Fibroblast of villous mesenchyme (primary cell): Measurements from ENCODE around the gene MGLL. TPM values are rescaled to one million over a fixed set of nuclear protein-coding genes. Genes with fewer than 3 reads are reported as not detected.
A peak's percentile ranks its signal among the peaks of the same experiment; 100 is the strongest.

Source experiments
- DNase-seq: peaks from one replicate; pipeline ENCODE4 v3.0.0-alpha.2; 2010; ENCODE audit warnings: low read depth
- H3K4me3 ChIP-seq: 2 replicates; pipeline ENCODE4 v1.5.1; 2011; ENCODE audit warnings: low read depth, mild to moderate bottlenecking, low read length
- total RNA-seq: library from RNA; depleted of rRNA; stranded (reverse); fragments of >200 nt; gene quantifications from 2 replicates; pipeline ENCODE4 v1.2.3, GENCODE V29; 2012
- TF ChIP-seq, protein P1 (sequence below): IDR thresholded peaks from 2 replicates; pipeline ENCODE4 v1.5.1; 2012; ENCODE audit warnings: low read depth, mild to moderate bottlenecking, low read length; ENCODE audit not compliant: insufficient read depth

The MGLL gene
- total RNA-seq, 1 donor = 141 TPM

DNA sequence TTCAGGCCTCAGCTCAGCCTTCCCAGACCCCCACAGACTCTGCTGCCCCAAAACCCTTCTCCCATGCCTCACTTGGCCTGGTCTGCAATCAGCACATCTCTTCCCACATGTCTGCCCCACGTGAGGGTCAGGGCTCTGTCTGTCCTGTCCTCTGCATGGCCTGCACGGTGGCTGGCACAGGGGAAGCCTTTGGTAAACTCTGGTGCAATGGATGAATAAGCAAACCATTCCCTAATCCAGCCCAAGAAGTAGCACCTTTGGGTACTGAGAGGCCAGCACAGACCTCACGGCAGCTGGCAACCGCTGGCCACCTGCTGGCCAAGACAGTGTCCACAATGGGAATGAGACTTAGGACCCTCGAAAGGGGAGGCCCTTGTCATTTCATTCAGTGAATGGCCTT lies 121.9 kb downstream of the MGLL start:
- TF ChIP-seq, protein P1, sequence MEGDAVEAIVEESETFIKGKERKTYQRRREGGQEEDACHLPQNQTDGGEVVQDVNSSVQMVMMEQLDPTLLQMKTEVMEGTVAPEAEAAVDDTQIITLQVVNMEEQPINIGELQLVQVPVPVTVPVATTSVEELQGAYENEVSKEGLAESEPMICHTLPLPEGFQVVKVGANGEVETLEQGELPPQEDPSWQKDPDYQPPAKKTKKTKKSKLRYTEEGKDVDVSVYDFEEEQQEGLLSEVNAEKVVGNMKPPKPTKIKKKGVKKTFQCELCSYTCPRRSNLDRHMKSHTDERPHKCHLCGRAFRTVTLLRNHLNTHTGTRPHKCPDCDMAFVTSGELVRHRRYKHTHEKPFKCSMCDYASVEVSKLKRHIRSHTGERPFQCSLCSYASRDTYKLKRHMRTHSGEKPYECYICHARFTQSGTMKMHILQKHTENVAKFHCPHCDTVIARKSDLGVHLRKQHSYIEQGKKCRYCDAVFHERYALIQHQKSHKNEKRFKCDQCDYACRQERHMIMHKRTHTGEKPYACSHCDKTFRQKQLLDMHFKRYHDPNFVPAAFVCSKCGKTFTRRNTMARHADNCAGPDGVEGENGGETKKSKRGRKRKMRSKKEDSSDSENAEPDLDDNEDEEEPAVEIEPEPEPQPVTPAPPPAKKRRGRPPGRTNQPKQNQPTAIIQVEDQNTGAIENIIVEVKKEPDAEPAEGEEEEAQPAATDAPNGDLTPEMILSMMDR = no peak
- no peak overlapping the region for H3K4me3 ChIP-seq
- DNase-seq = no peak

DNA sequence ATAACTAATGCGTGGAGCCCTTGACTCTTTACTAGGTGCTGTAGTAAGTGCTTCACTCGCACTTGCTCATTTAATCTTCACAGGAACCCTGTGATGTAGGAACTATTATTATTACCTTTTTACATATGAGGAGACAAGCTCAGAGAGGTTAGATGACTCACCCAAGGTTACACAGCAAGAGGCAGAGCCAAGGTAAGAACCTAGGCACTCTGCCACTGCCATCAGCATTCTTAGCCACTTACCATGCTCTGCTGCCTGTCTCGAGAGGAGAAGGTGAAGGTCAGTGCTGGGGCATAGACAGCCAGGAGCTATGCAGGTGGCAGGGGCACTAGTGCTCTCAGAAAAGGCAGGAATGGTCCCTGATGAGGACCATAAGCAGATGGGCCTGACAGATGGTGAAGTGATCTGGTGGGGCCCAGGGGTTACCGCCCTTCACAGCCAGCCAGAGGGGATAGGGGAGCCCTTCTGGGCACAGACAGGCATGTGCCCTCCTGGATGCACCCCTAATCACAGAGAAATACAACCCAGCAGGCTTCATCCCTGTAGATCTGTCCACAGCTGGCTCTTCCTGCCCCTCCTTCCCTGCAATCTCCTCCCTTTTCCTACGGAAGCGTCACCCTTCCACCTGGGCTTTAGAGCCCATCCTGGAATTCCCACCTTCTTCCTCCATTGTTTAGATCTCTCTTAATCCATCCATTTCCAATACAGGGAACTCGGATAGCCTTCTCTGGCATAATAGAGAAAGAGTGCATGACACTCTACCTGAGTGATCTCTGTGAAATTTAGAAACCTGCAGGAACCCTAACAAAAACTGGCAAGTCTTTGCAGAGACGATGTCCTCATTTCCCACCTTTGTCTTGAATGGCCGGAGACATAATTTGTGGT lies 122.7 kb downstream of the MGLL start:
- TF ChIP-seq, protein P1 = no peak
- DNase-seq = no peak
- no peak overlapping the region for H3K4me3 ChIP-seq

DNA sequence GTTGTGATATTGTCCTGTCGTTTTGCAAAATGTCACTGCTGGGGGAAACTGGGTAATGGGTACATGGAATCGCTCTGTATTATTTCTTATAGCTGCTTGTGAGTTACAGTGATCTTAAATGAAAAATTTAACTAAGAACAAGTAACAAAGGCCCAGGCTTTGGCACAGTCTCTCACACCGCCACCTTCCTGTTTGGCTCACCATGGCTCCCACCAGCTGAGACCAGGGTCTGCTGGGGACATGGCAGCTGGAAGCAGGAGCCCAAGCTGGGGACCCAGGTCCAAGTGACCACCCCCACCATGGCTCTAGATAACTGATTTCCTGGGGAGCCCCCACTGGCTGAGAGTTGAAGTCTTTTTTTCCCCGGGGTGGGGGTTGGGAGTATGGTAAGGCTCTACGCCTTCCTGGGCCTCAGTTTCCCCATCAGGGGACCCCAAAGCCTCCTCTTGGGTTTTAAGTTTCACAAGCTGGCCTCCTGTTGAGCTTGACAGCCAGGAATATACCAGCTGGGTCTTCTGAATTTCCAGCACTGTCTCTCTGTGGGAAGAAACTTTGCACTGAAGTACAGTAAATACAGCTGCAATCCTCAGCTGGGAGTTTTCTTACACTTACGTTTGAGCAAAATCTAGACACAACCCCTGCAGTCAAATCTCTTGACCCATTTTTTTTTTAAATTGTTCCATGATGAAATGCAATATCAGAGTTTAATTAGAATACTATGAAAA lies 123.5 kb downstream of the MGLL start:
- TF ChIP-seq, protein P1 = no peak
- no peak overlapping the region for H3K4me3 ChIP-seq
- peak; percentile 31 for DNase-seq

DNA sequence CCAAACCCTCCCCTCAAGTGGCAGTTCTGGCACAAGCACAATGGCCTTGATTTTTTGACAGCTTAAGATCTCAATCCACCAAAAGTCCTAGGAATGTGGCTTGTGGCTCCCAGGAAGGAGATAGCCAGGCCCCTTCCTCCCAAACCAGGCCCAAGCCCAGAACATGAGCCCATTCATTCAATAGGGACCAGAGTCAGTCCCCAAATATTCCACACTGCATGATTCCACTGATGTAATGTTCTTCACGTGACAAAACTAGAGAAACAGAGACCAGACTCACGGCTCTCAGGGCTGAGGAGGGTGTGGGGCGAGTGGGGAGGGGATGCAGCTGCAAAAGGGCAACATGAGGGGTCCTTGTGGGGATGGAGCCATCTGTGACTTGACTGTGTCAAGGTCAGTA lies 124.0 kb downstream of the MGLL start:
- TF ChIP-seq, protein P1 = no peak
- H3K4me3 ChIP-seq = no peak overlapping the region
- DNase-seq = no peak

DNA sequence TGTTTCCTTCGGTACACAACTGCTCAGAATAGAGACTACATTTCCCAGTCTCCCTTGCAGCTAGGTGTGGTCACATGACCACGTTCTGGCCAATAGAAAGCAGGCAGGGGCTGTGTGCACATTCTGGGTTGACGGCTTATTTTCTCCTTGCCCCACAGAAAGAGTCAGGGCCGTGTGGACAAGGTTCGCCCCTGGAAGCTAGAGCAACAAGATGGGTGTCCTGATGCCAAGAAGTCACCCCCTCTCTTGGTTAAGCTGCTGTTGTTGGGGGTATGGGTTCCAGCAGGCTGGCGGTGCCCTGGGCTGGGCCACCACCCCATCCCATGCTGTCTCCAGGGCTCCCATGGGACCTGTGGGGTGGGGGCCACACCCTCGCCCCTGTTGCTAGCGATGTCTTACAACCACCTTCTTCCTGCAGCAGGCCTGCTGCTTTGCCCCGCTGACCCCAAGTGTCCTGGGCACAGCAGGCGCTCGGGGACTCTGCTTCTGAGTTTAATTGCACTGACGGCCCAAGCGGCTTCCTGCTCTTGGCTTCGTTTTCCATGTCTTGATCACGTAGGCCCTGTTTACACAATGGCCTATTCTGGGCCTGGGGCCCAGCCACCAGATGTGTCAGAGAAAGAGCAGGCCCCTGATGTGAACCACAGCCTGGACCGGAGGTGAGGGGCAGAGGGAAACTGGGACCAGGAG lies 124.6 kb downstream of the MGLL start:
- TF ChIP-seq, protein P1 = no peak
- peak; percentile 81 for DNase-seq

DNA sequence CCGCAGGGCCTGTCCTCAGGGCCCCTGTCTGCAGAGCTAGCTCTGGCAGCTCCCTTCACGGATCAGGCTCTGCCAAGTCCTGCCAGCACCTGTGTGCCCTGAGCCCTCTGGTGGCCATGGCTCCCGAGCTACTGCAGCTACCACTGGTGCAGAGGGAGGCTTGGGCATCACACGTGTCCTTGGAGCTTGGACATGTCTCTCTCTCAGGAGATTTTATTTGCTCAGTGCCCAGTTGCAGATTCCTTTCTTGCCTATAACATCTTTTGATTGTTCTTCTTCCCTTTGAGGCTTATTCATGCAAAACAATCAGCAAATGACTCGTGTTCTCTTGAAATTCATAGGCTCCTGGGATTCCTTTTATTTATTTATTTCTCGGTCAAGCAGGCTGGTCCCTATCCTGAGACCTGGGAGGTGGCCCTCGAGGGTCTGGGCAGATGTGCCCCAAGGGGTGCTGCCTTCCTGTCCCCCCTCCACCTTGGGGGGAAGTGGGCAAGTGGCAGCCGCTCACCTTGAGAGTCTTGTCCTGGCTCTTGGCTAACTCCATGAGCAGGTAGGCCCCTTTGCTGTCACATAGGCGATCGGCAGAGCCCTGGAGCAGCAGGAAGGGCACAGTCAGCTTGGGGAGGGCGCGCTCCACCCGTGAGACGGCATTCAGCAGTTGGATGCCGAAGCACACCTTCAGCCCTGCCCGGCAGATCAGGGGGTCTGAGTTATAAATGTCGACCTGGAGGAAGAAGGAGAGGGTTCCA lies 127.7 kb downstream of the MGLL start:
- TF ChIP-seq, protein P1 = no peak
- H3K4me3 ChIP-seq = no peak overlapping the region
- no peak for DNase-seq

More for the DNA sequence above, 124.6 kb downstream of the MGLL start:
- peak overlapping the region; percentile 10 for H3K4me3 ChIP-seq
